BJ (cell line): Measurements from ENCODE around the gene ACVR1B. TPM values are rescaled to one million over a fixed set of nuclear protein-coding genes. Genes with fewer than 3 reads are reported as not detected.

Experiments
- CTCF ChIA-PET: fragments of 350-600 bp; formaldehyde crosslinking; extraction: SDS; loops from one replicate; lab custom pipeline; 2021; ENCODE audit warnings: antibody characterized with exemption, inconsistent platforms; lab: Yijun Ruan, JAX
- POLR2A ChIA-PET: fragments of 300-600 bp; sonication (Branson Sonifier 250); formaldehyde crosslinking; extraction: SDS; loops from one replicate; lab custom pipeline; 2021; ENCODE audit warnings: antibody characterized with exemption; lab: Charles Lee
- DNase-seq: peaks from one replicate; pipeline ENCODE4 v3.0.0-alpha.2; 2011; ENCODE audit warnings: low read depth
- H3K27me3 ChIP-seq: 2 replicates; pipeline ENCODE4 v1.6.0; 2011; ENCODE audit warnings: low read length; ENCODE audit not compliant: control insufficient read depth, insufficient read depth
- H3K36me3 ChIP-seq: 2 replicates; pipeline ENCODE4 v1.5.1; 2011; ENCODE audit warnings: low read length; ENCODE audit not compliant: control insufficient read depth, insufficient read depth
- H3K4me3 ChIP-seq: 2 replicates; pipeline ENCODE4 v1.5.1; 2011; ENCODE audit warnings: low read depth, mild to moderate bottlenecking, control low read depth, low read length
- CTCF ChIP-seq: IDR thresholded peaks from 2 replicates; pipeline ENCODE4 v1.5.1; 2011; ENCODE audit warnings: low read depth, mild to moderate bottlenecking, control low read depth, inconsistent platforms, low read length, moderate library complexity; ENCODE audit not compliant: insufficient read depth
- polyA plus RNA-seq: library from polyadenylated mRNA; depleted of rRNA; stranded (reverse); fragments of >200 nt; gene quantifications from 2 replicates; pipeline ENCODE4 v1.2.3, GENCODE V29; 2011

ACVR1B gene
- polyA plus RNA-seq, 1 experiment: 12.9 TPM

- CTCF ChIA-PET: interaction anchor here (0.7 to 14.2 kb wide), 7 partner anchors 11 to 125 kb away, joined by 3 to 317 read pairs (median 29); partner anchors contain the start of gene TAMALIN
Measured at GRCh38 chr12:51994959-51995358, 43.5 kb downstream of the ACVR1B start.

GRCh38 chr12:51997136-51997535, 45.6 kb downstream of the ACVR1B start:
- Histone ChIP-seq H3K36me3 (peaks cover 18% of the 10 kb centered on the region), H3K27me3 (no peaks in the 10 kb centered on the region), H3K4me3 (no peak overlapping the region)
- ChIA-PET CTCF (interaction anchor here (1.0 to 14.2 kb wide), 7 partner anchors 9 to 132 kb away, joined by 3 to 317 read pairs (median 3); partner anchors contain the start of gene TAMALIN), POLR2A (interaction anchor here (0.7 kb wide), 1 partner anchor 25 kb away, joined by 3 read pairs; no protein-coding TSS in a partner anchor)
- no peak for DNase-seq
- TF ChIP-seq CTCF: no peak

More at GRCh38 chr12:51994959-51995358, 43.5 kb downstream of the ACVR1B start:
- POLR2A ChIA-PET: no interaction called here
- TF ChIP-seq CTCF: no peak
- H3K27me3 ChIP-seq: no peaks in the 10 kb centered on the region
- H3K4me3 ChIP-seq: no peak overlapping the region
- DNase-seq: no peak
- H3K36me3 ChIP-seq: peaks cover 20% of the 10 kb centered on the region

GRCh38 chr12:52003016-52003550, 51.6 kb downstream of the ACVR1B start:
- ChIA-PET POLR2A (no interaction called here), CTCF (interaction anchor here (0.5 to 17.0 kb wide), 19 partner anchors 8 to 877 kb away, joined by 3 to 674 read pairs (median 7); partner anchors contain the start of genes ACVRL1 and NR4A1)
- Histone ChIP-seq H3K27me3 (peaks cover 6% of the 10 kb centered on the region; the same call in 1 of the 2 replicates), H3K36me3 (no peaks in the 10 kb centered on the region), H3K4me3 (no peak overlapping the region)
- DNase-seq: no peak
- no peak for TF ChIP-seq CTCF

GRCh38 chr12:52003591-52003990, 52.1 kb downstream of the ACVR1B start:
- POLR2A ChIA-PET: no interaction called here
- TF ChIP-seq CTCF: no peak
- Histone ChIP-seq H3K4me3 (no peak overlapping the region), H3K36me3 (no peaks in the 10 kb centered on the region), H3K27me3 (peaks cover 6% of the 10 kb centered on the region; the same call in 1 of the 2 replicates)
- DNase-seq: no peak
- CTCF ChIA-PET: interaction anchor here (0.5 to 17.0 kb wide), 22 partner anchors 9 to 877 kb away, joined by 3 to 674 read pairs (median 6); partner anchors contain the start of genes ACVRL1 and NR4A1

- DNase-seq: no peak
- CTCF ChIA-PET: interaction anchor here (0.7 to 17.0 kb wide), 28 partner anchors 9 to 1826 kb away, joined by 3 to 674 read pairs (median 4); partner anchors contain the start of genes ACVRL1 and NR4A1
- H3K36me3 ChIP-seq: no peaks in the 10 kb centered on the region
- peak; percentile 85 for TF ChIP-seq CTCF
- H3K27me3 ChIP-seq: peaks cover 6% of the 10 kb centered on the region; the same call in 1 of the 2 replicates
- POLR2A ChIA-PET: interaction anchor here (0.5 to 0.6 kb wide), 2 partner anchors 99 to 1294 kb away, joined by 4 read pairs; no protein-coding TSS in a partner anchor
- H3K4me3 ChIP-seq: no peak overlapping the region
Measured at GRCh38 chr12:52004042-52004648, 52.6 kb downstream of the ACVR1B start.
